A549 (cell line): ENCODE data around the gene AGFG1. TPM values are rescaled to one million over a fixed set of nuclear protein-coding genes. Genes with fewer than 3 reads are reported as not detected.

Experiments
- ATAC-seq, 2 experiments: fragments of 200-7000 bp in 1 of 2; fragments of >200 bp in 1 of 2; cut with Nextera tagmentation in 1 of 2; cut with Tn5 transposase in 1 of 2; 3 replicates each; pipeline versions ENCODE4 v1.8.0 to v1.9.1; 2018 to 2020; ENCODE audit warnings: mild to moderate bottlenecking in 1 of 2, moderate library complexity in 1 of 2
- CTCF ChIA-PET: fragments of 300-600 bp; sonication (Branson Sonifier 250); formaldehyde crosslinking; extraction: SDS; loops from one replicate; lab custom pipeline; 2021; ENCODE audit warnings: antibody characterized with exemption, inconsistent platforms; lab: Yijun Ruan, JAX
- POLR2A ChIA-PET: fragments of 350-600 bp; formaldehyde crosslinking; extraction: SDS; loops from one replicate; lab custom pipeline; 2021; ENCODE audit warnings: antibody characterized with exemption, inconsistent platforms; lab: Yijun Ruan, JAX
- DNase-seq, 2 experiments: peaks; one replicate each; pipeline versions ENCODE4 v3.0.0 to v3.0.0-alpha.2; 2011 to 2016; ENCODE audit warnings: low read depth in 1 of 2, low spot score in 1 of 2
- FAIRE-seq: peaks from 2 replicates; lab custom pipeline; 2011; peaks lifted over from hg19 to GRCh38; lab: Jason Lieb, UNC
- H3K27ac ChIP-seq, 2 experiments: fragments of >200 bp; sonication (Bioruptor Twin); formaldehyde crosslinking; 3 replicates each; pipeline ENCODE4 v1.5.1; 2016 to 2017
- H3K4me1 ChIP-seq: fragments of >200 bp; sonication (Bioruptor Twin); formaldehyde crosslinking; 3 replicates; pipeline ENCODE4 v1.6.1; 2016
- H3K4me2 ChIP-seq: fragments of >200 bp; sonication (Bioruptor Twin); formaldehyde crosslinking; 3 replicates; pipeline ENCODE4 v1.6.1; 2016
- H3K4me3 ChIP-seq: fragments of >200 bp; sonication (Bioruptor Twin); formaldehyde crosslinking; 3 replicates; pipeline ENCODE4 v1.5.1; 2016
- H3K9me3 ChIP-seq: fragments of >200 bp; sonication (Bioruptor Twin); formaldehyde crosslinking; 3 replicates; pipeline ENCODE4 v1.6.1; 2016
- BCL3 ChIP-seq: fragments of >200 bp; sonication (Bioruptor Twin); formaldehyde crosslinking; IDR thresholded peaks from 3 replicates; pipeline ENCODE4 v1.6.1; 2016
- CBX8 ChIP-seq: fragments of 200-600 bp; sonication (generic); IDR thresholded peaks from 2 replicates; pipeline ENCODE4 v1.6.1; 2016
- E2F6 ChIP-seq: IDR thresholded peaks from 2 replicates; pipeline ENCODE4 v1.6.1; 2012; ENCODE audit warnings: low read depth, borderline replicate concordance
- EHF ChIP-seq: fragments of 250-450 bp; sonication (Bioruptor Pico); IDR thresholded peaks from 2 replicates; pipeline ENCODE4 v1.5.0; 2020; ENCODE audit warnings: mild to moderate bottlenecking
- ELK1 ChIP-seq: fragments of 150-350 bp; IDR thresholded peaks from 2 replicates; pipeline ENCODE4 v1.6.1; 2014; ENCODE audit warnings: low read depth, mild to moderate bottlenecking, low read length
- FOSL2 ChIP-seq, 2 experiments: fragments of 450-650 bp in 1 of 2; fragments of >200 bp in 1 of 2; sonication (Bioruptor Twin) in 1 of 2; formaldehyde crosslinking; IDR thresholded peaks; 2 replicates each; pipeline versions ENCODE4 v1.5.0 to v1.6.1; 2016 to 2020; ENCODE audit warnings: mild to moderate bottlenecking in 1 of 2, moderate library complexity in 1 of 2
- JUNB ChIP-seq: fragments of >200 bp; sonication (Bioruptor Twin); formaldehyde crosslinking; IDR thresholded peaks from 2 replicates; pipeline ENCODE4 v1.6.1; 2016
- KDM1A ChIP-seq: fragments of 200-600 bp; sonication (generic); IDR thresholded peaks from 2 replicates; pipeline ENCODE4 v1.6.1; 2016; ENCODE audit warnings: low read depth, mild to moderate bottlenecking
- MAFK ChIP-seq: fragments of 450-650 bp; IDR thresholded peaks from 2 replicates; pipeline ENCODE4 v1.6.1; 2014; ENCODE audit not compliant: partially characterized antibody
- MAZ ChIP-seq: fragments of 150-350 bp; IDR thresholded peaks from 2 replicates; pipeline ENCODE4 v1.6.1; 2014; ENCODE audit warnings: antibody characterized with exemption, low read depth, low read length, borderline replicate concordance
- POLR2A ChIP-seq: IDR thresholded peaks from 2 replicates; pipeline ENCODE4 v1.6.1; 2012; ENCODE audit warnings: mild to moderate bottlenecking, low read length
- RARB ChIP-seq: fragments of 250-450 bp; sonication (Bioruptor Pico); IDR thresholded peaks from 2 replicates; pipeline ENCODE4 v1.8.0; 2021; ENCODE audit warnings: mild to moderate bottlenecking, moderate library complexity
- RFX5 ChIP-seq: fragments of 450-650 bp; IDR thresholded peaks from 2 replicates; pipeline ENCODE4 v1.7.1; 2014; ENCODE audit warnings: antibody characterized with exemption, mild to moderate bottlenecking, moderate library complexity
- SMC3 ChIP-seq: fragments of >200 bp; sonication (Bioruptor Twin); formaldehyde crosslinking; IDR thresholded peaks from 3 replicates; pipeline ENCODE4 v1.6.1; 2018; ENCODE audit warnings: inconsistent platforms
- SREBF2 ChIP-seq: fragments of 450-650 bp; IDR thresholded peaks from 2 replicates; pipeline ENCODE4 v1.6.1; 2014; ENCODE audit warnings: mild to moderate bottlenecking, moderate library complexity
- ZFP36 ChIP-seq: fragments of 450-650 bp; IDR thresholded peaks from 2 replicates; pipeline ENCODE4 v1.6.1; 2014; ENCODE audit warnings: borderline replicate concordance; ENCODE audit not compliant: partially characterized antibody
- ZNF302 ChIP-seq: fragments of 250-450 bp; sonication (Bioruptor Pico); IDR thresholded peaks from 2 replicates; pipeline ENCODE4 v1.9.0; 2021; ENCODE audit warnings: inconsistent platforms, mild to moderate bottlenecking, moderate library complexity
- WGBS: methylation state at CpG from one replicate; pipeline ENCODE4 v1.1.6; 2017; ENCODE audit errors: missing lambda C conversion rate; 5-methylcytosine and 5-hydroxymethylcytosine counted together
- polyA plus RNA-seq, 4 experiments: library from polyadenylated mRNA; depleted of rRNA in 3 of 4; stranded (reverse); fragments of >200 nt; fragmentation: RNase III in 1 of 4; extraction: RNeasy Plus Mini Kit Qiagen cat#74134 plus additional on column Dnase treatment in 1 of 4; gene quantifications; 2 replicates in 3 of 4; 3 replicates in 1 of 4; pipeline ENCODE4 v1.2.3, GENCODE V29; 2011 to 2017
- TF ChIP-seq, protein P1 (sequence below): IDR thresholded peaks from 2 replicates; pipeline ENCODE4 v1.6.1; 2012
- TF ChIP-seq, protein P2 (sequence below): fragments of 250-450 bp; sonication (Bioruptor Pico); IDR thresholded peaks from 2 replicates; pipeline ENCODE4 v1.5.0; 2021; ENCODE audit warnings: mild to moderate bottlenecking, moderate library complexity, borderline replicate concordance
- TF ChIP-seq, protein P3 (sequence below): fragments of 200-600 bp; sonication (generic); IDR thresholded peaks from 2 replicates; pipeline ENCODE4 v1.6.1; 2016; ENCODE audit warnings: antibody characterized with exemption, mild to moderate bottlenecking, moderate library complexity

Gene AGFG1
- polyA plus RNA-seq, 2 of the 4 experiments (the other 2 are of a cell fraction) = 96.9 to 384 TPM

DNA sequence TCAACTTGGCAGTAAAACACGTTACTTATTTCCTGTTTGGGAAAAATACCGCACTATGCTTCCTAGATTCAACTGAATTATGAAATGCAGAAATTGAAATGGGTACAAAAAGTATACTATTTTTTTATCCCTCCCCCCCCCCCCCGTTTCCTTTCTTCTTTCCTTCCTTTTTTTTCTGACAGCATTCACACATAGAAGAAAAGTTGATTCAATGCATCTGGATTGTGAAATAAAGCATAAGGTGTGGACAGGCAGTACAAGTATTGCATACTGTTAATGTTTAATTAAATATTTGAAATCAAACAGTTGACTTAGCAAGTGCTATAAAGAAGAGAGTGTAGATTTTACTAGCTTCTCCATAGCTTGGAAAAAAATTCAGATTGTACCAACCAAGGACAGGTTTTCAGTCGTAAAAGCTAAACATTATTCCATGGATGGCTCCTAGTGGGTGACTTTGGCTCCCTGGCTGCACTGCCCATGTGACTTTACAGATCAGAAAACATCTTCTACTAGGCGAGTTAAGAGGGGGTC, 21.6 kb upstream of the AGFG1 start (continued):
- no peak for TF ChIP-seq KDM1A
- TF ChIP-seq, protein P1, sequence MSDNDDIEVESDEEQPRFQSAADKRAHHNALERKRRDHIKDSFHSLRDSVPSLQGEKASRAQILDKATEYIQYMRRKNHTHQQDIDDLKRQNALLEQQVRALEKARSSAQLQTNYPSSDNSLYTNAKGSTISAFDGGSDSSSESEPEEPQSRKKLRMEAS = no peak
- no peak for TF ChIP-seq ZNF302 (CRISPR knock-in tag)
- TF ChIP-seq BCL3 = 0 out of 3 replicates have a peak, but pooled peaks have one; percentile 36
- no peak for TF ChIP-seq MAZ
- TF ChIP-seq POLR2A = no peak
- TF ChIP-seq, protein P2, sequence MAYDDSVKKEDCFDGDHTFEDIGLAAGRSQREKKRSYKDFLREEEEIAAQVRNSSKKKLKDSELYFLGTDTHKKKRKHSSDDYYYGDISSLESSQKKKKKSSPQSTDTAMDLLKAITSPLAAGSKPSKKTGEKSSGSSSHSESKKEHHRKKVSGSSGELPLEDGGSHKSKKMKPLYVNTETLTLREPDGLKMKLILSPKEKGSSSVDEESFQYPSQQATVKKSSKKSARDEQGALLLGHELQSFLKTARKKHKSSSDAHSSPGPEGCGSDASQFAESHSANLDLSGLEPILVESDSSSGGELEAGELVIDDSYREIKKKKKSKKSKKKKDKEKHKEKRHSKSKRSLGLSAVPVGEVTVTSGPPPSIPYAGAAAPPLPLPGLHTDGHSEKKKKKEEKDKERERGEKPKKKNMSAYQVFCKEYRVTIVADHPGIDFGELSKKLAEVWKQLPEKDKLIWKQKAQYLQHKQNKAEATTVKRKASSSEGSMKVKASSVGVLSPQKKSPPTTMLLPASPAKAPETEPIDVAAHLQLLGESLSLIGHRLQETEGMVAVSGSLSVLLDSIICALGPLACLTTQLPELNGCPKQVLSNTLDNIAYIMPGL (CRISPR knock-in tag) = no peak
- TF ChIP-seq FOSL2 (IDR thresholded peaks at IDR 0.05) = no peak
- no peak for TF ChIP-seq FOSL2 (CRISPR knock-in tag; IDR thresholded peaks at IDR 0.05)
- TF ChIP-seq SREBF2 = no peak
- TF ChIP-seq, protein P3, sequence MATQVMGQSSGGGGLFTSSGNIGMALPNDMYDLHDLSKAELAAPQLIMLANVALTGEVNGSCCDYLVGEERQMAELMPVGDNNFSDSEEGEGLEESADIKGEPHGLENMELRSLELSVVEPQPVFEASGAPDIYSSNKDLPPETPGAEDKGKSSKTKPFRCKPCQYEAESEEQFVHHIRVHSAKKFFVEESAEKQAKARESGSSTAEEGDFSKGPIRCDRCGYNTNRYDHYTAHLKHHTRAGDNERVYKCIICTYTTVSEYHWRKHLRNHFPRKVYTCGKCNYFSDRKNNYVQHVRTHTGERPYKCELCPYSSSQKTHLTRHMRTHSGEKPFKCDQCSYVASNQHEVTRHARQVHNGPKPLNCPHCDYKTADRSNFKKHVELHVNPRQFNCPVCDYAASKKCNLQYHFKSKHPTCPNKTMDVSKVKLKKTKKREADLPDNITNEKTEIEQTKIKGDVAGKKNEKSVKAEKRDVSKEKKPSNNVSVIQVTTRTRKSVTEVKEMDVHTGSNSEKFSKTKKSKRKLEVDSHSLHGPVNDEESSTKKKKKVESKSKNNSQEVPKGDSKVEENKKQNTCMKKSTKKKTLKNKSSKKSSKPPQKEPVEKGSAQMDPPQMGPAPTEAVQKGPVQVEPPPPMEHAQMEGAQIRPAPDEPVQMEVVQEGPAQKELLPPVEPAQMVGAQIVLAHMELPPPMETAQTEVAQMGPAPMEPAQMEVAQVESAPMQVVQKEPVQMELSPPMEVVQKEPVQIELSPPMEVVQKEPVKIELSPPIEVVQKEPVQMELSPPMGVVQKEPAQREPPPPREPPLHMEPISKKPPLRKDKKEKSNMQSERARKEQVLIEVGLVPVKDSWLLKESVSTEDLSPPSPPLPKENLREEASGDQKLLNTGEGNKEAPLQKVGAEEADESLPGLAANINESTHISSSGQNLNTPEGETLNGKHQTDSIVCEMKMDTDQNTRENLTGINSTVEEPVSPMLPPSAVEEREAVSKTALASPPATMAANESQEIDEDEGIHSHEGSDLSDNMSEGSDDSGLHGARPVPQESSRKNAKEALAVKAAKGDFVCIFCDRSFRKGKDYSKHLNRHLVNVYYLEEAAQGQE = no peak
- TF ChIP-seq, all 56 proteins: peak for 8

GRCh38 chr2:227450926-227451654, 20.9 kb upstream of the AGFG1 start:
- Histone ChIP-seq H3K9me3 (no peaks in the 10 kb centered on the region), H3K4me1 (peaks cover 77% of the 10 kb centered on the region), H3K27ac (peak overlapping the region; percentile 95 to 96), H3K4me3 (no peak overlapping the region), H3K4me2 (peak overlapping the region; percentile 68)
- DNase-seq = peak; percentile 47 to 84
- FAIRE-seq = no peak
- CTCF ChIA-PET = interaction anchor here (0.7 to 1.3 kb wide), 2 partner anchors 43 to 315 kb away, joined by 3 read pairs; no protein-coding TSS in a partner anchor
- ATAC-seq = peak; percentile 81 to 85
- POLR2A ChIA-PET = no interaction called here
- WGBS = 15% methylated on average over 5 of the region's 5 CpGs
- TF ChIP-seq RFX5 = no peak
- TF ChIP-seq ELK1 = no peak
- TF ChIP-seq JUNB = peak; percentile 56
- no peak for TF ChIP-seq EHF
- TF ChIP-seq, protein P3 = no peak
- no peak; the same call in 2 of the 3 replicates for TF ChIP-seq SMC3
- TF ChIP-seq MAFK = peak; percentile 88
- TF ChIP-seq BCL3 = peak; percentile 67; the same call in 1 of the 3 replicates
- no peak for TF ChIP-seq ZFP36
- no peak for TF ChIP-seq E2F6
- TF ChIP-seq CBX8 = no peak
- TF ChIP-seq RARB (CRISPR knock-in tag) = 0 out of 2 replicates have a peak, but pooled peaks have one; percentile 18
